ENCODE results near the gene RPAP2. TPM values are rescaled to one million over a fixed set of nuclear protein-coding genes. Genes with fewer than 3 reads are reported as not detected.
"Not testable (repeated sequence)": the region's sequence is repeated elsewhere in the genome, so short reads cannot be mapped to it uniquely, and the experiment has no call there.

Gene RPAP2
- total and polyA plus RNA-seq, 5 donors from 2014 or later, result 16.9 to 26.8 (median 20.3) TPM

DNA sequence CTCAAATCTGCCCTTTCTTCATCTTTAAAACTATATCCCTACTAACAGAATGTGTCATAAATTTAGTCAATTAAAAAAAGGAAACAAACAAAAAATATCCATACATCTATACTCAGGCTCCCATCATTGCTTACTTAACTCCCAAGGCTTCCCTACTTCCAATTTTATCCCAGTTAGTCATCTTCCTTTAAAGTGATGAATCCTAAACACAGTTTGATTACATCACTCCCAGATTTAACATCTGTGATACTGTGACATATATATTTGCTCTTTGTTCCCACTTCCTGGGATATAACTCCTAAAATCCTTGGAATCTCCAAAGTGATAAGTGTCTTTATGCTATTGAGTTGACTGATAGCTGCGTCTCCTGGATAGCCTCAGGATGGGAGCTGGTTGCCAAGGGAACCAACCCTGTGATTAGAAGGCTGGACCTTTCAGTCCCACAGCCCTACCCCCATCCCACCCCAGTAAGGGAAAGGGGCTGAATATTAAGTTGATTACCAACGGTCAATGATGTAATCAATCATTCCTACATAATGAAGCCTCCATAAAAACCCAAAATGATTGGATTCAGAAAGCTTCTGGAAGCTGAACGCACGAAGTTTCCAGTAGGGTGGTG, 21.6 kb upstream of the RPAP2 start:
- DNase-seq (no peak), ATAC-seq (ENCODE audit: low read depth in 2 of 2) (no peak)
- Histone ChIP-seq H3K4me3 (ENCODE audit: low read depth, low read length) (no peak overlapping the region), H3K27ac (ENCODE audit: insufficient read depth, low read length, poor library complexity, severe bottlenecking) (no peak overlapping the region), H3K36me3 (ENCODE audit: control insufficient read depth, insufficient read depth, low read length) (peaks cover 38% of the 10 kb centered on the region), H3K27me3 (ENCODE audit: control insufficient read depth, insufficient read depth, low read length) (no peaks in the 10 kb centered on the region), H3K9me3 (ENCODE audit: control insufficient read depth in 2 of 2, low read length in 2 of 2) (no peaks in the 10 kb centered on the region), H3K4me1 (ENCODE audit: control insufficient read depth, insufficient read depth, low read length, poor library complexity, severe bottlenecking) (no peaks in the 10 kb centered on the region)
- Mint-ChIP-seq H3K4me3 (no peak overlapping the region), H3K27ac (no peak overlapping the region), H3K27me3 (no peaks in the 10 kb centered on the region), H3K36me3 (peaks cover 73% of the 10 kb centered on the region), H3K9me3 (peaks cover 0 to 6% (median 0%) of the 10 kb centered on the region in 7 donors), H3K4me1 (peaks cover 0 to 23% (median 14%) of the 10 kb centered on the region in 4 donors)

DNA sequence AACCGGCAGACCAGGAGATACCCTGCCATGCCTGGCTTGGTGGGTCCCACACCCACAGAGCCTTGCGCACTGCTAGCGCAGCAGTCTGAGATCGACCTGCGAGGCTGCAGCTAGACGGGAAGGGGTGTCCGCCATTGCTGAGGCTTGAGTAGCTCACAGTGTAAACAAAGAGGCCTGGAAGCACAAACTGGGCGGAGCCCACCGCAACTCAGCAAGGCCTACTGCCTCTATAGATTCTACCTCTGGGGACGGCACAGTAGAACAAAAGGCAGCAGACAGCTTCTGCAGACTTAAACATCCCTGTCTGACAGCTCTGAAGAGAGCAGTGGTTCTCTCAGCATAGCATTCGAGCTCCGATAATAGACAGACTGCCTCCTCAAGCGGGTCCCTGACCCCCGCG, 19.1 kb upstream of the RPAP2 start:
- Mint-ChIP-seq H3K4me1 (peaks cover 0 to 31% (median 23%) of the 10 kb centered on the region in 4 donors), H3K36me3 (peaks cover 84% of the 10 kb centered on the region)
- not testable (repeated sequence) for H3K27me3 Mint-ChIP-seq; H3K9me3 ChIP-seq (ENCODE audit: control insufficient read depth in 2 of 2, low read length in 2 of 2); DNase-seq; H3K4me3 Mint-ChIP-seq; H3K4me1 ChIP-seq (ENCODE audit: control insufficient read depth, insufficient read depth, low read length, poor library complexity, severe bottlenecking); H3K4me3 ChIP-seq (ENCODE audit: low read depth, low read length); H3K9me3 Mint-ChIP-seq; H3K27ac ChIP-seq (ENCODE audit: insufficient read depth, low read length, poor library complexity, severe bottlenecking); H3K27ac Mint-ChIP-seq; ATAC-seq (ENCODE audit: low read depth in 2 of 2); H3K27me3 ChIP-seq (ENCODE audit: control insufficient read depth, insufficient read depth, low read length)
- H3K36me3 ChIP-seq (ENCODE audit: control insufficient read depth, insufficient read depth, low read length), result peaks cover 21% of the 10 kb centered on the region

DNA sequence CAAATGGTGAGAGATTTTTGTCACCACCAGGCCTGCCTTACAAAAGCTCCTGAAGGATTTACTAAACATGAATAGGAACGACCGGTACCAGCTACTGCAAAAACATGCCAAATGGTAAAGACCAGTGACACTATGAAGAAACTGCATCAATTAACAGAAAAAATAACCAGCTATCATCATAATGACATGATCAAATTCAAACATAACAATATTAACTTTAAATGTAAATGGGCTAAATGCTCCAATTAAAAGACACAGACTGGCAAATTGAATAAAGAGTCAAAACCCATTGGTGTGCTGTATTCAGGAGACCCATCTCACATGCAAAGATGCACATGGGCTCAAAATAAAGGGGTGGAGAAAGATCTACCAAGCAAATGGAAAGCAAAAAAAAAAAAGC, 17.4 kb upstream of the RPAP2 start:
- Mint-ChIP-seq H3K27ac (peak overlapping the region in 1 of 3 donors; percentile 55), H3K4me1 (peaks cover 0 to 33% (median 23%) of the 10 kb centered on the region in 4 donors), H3K36me3 (peaks cover 86% of the 10 kb centered on the region)
- H3K27me3 ChIP-seq (ENCODE audit: control insufficient read depth, insufficient read depth, low read length); H3K4me3 ChIP-seq (ENCODE audit: low read depth, low read length); ATAC-seq (ENCODE audit: low read depth in 2 of 2); DNase-seq; H3K4me1 ChIP-seq (ENCODE audit: control insufficient read depth, insufficient read depth, low read length, poor library complexity, severe bottlenecking); H3K9me3 Mint-ChIP-seq; H3K4me3 Mint-ChIP-seq; H3K27me3 Mint-ChIP-seq; H3K9me3 ChIP-seq (ENCODE audit: control insufficient read depth in 2 of 2, low read length in 2 of 2); H3K27ac ChIP-seq (ENCODE audit: insufficient read depth, low read length, poor library complexity, severe bottlenecking): not testable (repeated sequence)
- H3K36me3 ChIP-seq (ENCODE audit: control insufficient read depth, insufficient read depth, low read length), result peaks cover 24% of the 10 kb centered on the region

DNA sequence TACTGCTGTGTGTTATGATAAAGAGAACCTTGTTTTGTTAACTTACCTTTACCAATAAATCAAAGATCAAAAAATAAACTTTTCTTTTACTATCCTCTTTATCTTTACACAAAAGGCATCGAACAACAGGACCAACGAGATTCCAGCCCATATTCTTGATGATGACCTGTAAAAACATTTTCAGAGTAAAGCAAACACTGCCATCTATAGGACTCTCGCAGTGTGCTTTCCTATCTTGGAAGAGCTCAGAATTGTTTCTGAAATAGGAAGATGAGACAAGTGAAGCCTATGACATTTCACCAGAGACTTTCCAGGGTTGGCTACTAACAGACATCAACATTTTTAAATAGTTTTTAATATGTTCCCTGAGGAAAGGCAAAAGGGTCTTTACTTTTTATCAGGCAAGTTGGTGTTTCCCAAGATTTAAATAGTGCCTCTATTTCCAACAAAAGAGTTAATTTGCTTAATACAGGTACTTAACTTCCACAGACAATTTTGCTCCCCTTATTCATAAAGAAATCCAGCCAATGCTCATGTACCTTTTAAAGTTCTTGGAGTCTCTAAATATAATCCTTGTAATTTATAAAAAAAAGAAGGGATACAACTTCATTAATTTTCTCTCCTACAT, 7.4 kb upstream of the RPAP2 start:
- H3K27ac ChIP-seq (ENCODE audit: insufficient read depth, low read length, poor library complexity, severe bottlenecking), result no peak overlapping the region
- ATAC-seq (ENCODE audit: low read depth in 2 of 2), result no peak
- no peak overlapping the region for H3K27ac Mint-ChIP-seq
- peak in 2 of 3 donors; percentile 26 to 59 for DNase-seq
- H3K27me3 Mint-ChIP-seq, result no peaks in the 10 kb centered on the region
- H3K36me3 ChIP-seq (ENCODE audit: control insufficient read depth, insufficient read depth, low read length), result peaks cover 21% of the 10 kb centered on the region
- peaks cover 37% of the 10 kb centered on the region for H3K36me3 Mint-ChIP-seq
- H3K4me1 ChIP-seq (ENCODE audit: control insufficient read depth, insufficient read depth, low read length, poor library complexity, severe bottlenecking), result no peaks in the 10 kb centered on the region
- H3K9me3 ChIP-seq (ENCODE audit: control insufficient read depth in 2 of 2, low read length in 2 of 2), result no peaks in the 10 kb centered on the region
- H3K4me1 Mint-ChIP-seq, result peaks cover 12 to 40% (median 29%) of the 10 kb centered on the region in 4 donors
- H3K9me3 Mint-ChIP-seq, result no peaks in the 10 kb centered on the region
- no peak overlapping the region for H3K4me3 ChIP-seq (ENCODE audit: low read depth, low read length)
- no peak overlapping the region for H3K4me3 Mint-ChIP-seq
- H3K27me3 ChIP-seq (ENCODE audit: control insufficient read depth, insufficient read depth, low read length), result no peaks in the 10 kb centered on the region

DNA sequence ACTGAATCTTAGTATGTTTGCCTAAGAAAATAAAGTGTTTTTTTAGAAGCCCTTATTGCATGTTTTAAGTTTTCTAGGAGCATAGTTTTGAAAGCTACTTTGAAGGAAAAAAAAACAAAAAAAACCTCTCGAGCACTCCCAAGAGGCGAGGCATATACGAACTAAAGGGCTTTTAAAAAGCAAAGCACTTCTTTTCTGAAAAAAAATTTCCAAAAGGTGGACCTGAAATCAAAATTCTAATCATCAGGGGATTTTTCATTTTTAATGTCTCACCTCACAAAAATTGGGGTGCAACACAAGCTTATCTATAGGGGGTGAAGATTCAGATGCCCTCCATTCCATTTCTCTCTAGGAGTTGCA, 666 bp upstream of the RPAP2 start:
- Mint-ChIP-seq H3K27me3 (no peaks in the 10 kb centered on the region), H3K4me1 (peaks cover 39 to 60% (median 45%) of the 10 kb centered on the region in 4 donors), H3K27ac (peak overlapping the region; percentile 94 to 98 (median 95)), H3K4me3 (peak overlapping the region; percentile 96 to 98 (median 98)), H3K36me3 (peaks cover 23% of the 10 kb centered on the region), H3K9me3 (no peaks in the 10 kb centered on the region)
- Histone ChIP-seq H3K36me3 (ENCODE audit: control insufficient read depth, insufficient read depth, low read length) (peaks cover 10% of the 10 kb centered on the region), H3K27me3 (ENCODE audit: control insufficient read depth, insufficient read depth, low read length) (no peaks in the 10 kb centered on the region), H3K9me3 (ENCODE audit: control insufficient read depth in 2 of 2, low read length in 2 of 2) (no peaks in the 10 kb centered on the region), H3K27ac (ENCODE audit: insufficient read depth, low read length, poor library complexity, severe bottlenecking) (peak overlapping the region; percentile 84), H3K4me1 (ENCODE audit: control insufficient read depth, insufficient read depth, low read length, poor library complexity, severe bottlenecking) (peaks cover 30% of the 10 kb centered on the region), H3K4me3 (ENCODE audit: low read depth, low read length) (peak overlapping the region; percentile 95)
- ATAC-seq (ENCODE audit: low read depth in 2 of 2), result no peak
- DNase-seq, result no peak

DNA sequence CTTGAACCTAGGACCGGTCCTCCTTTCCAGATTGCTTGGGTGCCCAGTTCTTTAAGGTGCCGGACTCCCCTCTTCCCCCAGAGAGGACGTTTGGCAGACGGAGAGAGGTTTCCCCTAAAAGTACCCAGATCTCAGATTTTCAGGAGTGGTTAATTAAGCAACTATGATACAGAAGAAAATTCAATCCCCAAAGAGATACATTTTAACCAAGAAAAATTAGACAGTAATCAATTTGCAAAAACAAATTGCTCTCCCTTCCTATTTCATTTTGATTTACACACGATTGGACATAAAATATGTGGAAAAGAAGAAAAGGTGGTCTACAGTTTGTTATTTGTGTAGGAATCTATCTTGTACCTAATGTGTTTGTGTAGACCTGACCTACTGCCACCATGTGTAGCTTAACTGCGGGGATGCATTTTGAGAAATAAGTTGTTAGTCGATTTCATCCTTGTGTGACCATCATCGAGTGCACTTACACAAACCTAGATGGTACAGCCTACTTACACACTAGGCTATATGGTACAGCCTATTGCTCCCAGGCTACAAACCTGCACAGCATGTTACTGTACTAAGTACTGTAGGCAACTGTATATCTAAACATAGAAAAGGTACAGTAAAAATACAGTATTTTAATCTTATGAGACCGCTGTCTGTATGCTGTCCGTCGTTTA, 755 bp downstream of the RPAP2 start:
- peak overlapping the region; percentile 84 for H3K27ac ChIP-seq (ENCODE audit: insufficient read depth, low read length, poor library complexity, severe bottlenecking)
- H3K4me3 ChIP-seq (ENCODE audit: low read depth, low read length), result peak overlapping the region; percentile 95
- no peaks in the 10 kb centered on the region for H3K9me3 ChIP-seq (ENCODE audit: control insufficient read depth in 2 of 2, low read length in 2 of 2)
- ATAC-seq (ENCODE audit: low read depth in 2 of 2), result no peak
- peak in 1 of 3 donors; percentile 30 for DNase-seq
- peaks cover 35 to 55% (median 43%) of the 10 kb centered on the region in 4 donors for H3K4me1 Mint-ChIP-seq
- peaks cover 26% of the 10 kb centered on the region for H3K36me3 Mint-ChIP-seq
- no peaks in the 10 kb centered on the region for H3K9me3 Mint-ChIP-seq
- peaks cover 30% of the 10 kb centered on the region for H3K4me1 ChIP-seq (ENCODE audit: control insufficient read depth, insufficient read depth, low read length, poor library complexity, severe bottlenecking)
- no peaks in the 10 kb centered on the region for H3K27me3 ChIP-seq (ENCODE audit: control insufficient read depth, insufficient read depth, low read length)
- H3K4me3 Mint-ChIP-seq, result peak overlapping the region; percentile 96 to 98 (median 98)
- H3K27ac Mint-ChIP-seq, result peak overlapping the region; percentile 94 to 98 (median 95)
- no peaks in the 10 kb centered on the region for H3K27me3 Mint-ChIP-seq
- H3K36me3 ChIP-seq (ENCODE audit: control insufficient read depth, insufficient read depth, low read length), result peaks cover 15% of the 10 kb centered on the region

DNA sequence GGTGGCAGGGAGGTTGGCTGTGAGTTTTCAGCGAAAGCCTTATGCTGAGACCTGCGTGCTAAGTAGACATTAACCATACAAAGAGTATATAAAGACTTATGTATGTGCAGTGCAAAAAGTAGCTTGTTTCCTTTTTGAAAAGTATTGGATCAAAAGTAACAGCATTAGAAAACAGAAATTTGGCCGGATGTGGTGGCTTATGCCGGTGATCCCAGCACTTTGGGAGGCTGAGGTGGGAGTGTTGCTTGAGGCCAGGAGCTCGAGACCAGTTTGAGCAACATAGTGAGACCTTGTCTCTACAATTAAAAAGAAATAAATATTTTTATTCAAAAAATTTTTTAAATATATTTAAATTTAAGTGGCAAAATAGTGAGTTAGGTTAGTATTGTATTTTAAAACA, 2.2 kb downstream of the RPAP2 start:
- H3K27ac Mint-ChIP-seq, result no peak overlapping the region
- Histone ChIP-seq H3K27me3 (ENCODE audit: control insufficient read depth, insufficient read depth, low read length) (no peaks in the 10 kb centered on the region), H3K27ac (ENCODE audit: insufficient read depth, low read length, poor library complexity, severe bottlenecking) (no peak overlapping the region), H3K4me3 (ENCODE audit: low read depth, low read length) (peak overlapping the region; percentile 27), H3K4me1 (ENCODE audit: control insufficient read depth, insufficient read depth, low read length, poor library complexity, severe bottlenecking) (peaks cover 30% of the 10 kb centered on the region), H3K9me3 (ENCODE audit: control insufficient read depth in 2 of 2, low read length in 2 of 2) (no peaks in the 10 kb centered on the region), H3K36me3 (ENCODE audit: control insufficient read depth, insufficient read depth, low read length) (peaks cover 15% of the 10 kb centered on the region)
- no peaks in the 10 kb centered on the region for H3K27me3 Mint-ChIP-seq
- H3K4me1 Mint-ChIP-seq, result peaks cover 27 to 48% (median 36%) of the 10 kb centered on the region in 4 donors
- peak overlapping the region in 1 of 4 donors; percentile 83 for H3K4me3 Mint-ChIP-seq
- DNase-seq (no peak), ATAC-seq (ENCODE audit: low read depth in 2 of 2) (no peak)
- no peaks in the 10 kb centered on the region for H3K9me3 Mint-ChIP-seq
- peaks cover 22% of the 10 kb centered on the region for H3K36me3 Mint-ChIP-seq
